ENCODE data around the gene STXBP2. TPM values are rescaled to one million over a fixed set of nuclear protein-coding genes. Genes with fewer than 3 reads are reported as not detected.
"Not testable (repeated sequence)": the region's sequence is repeated elsewhere in the genome, so short reads cannot be mapped to it uniquely, and the experiment has no call there.

Gene STXBP2
- total RNA-seq, 2 donors from 2014 or later, result 256 to 274 TPM

DNA sequence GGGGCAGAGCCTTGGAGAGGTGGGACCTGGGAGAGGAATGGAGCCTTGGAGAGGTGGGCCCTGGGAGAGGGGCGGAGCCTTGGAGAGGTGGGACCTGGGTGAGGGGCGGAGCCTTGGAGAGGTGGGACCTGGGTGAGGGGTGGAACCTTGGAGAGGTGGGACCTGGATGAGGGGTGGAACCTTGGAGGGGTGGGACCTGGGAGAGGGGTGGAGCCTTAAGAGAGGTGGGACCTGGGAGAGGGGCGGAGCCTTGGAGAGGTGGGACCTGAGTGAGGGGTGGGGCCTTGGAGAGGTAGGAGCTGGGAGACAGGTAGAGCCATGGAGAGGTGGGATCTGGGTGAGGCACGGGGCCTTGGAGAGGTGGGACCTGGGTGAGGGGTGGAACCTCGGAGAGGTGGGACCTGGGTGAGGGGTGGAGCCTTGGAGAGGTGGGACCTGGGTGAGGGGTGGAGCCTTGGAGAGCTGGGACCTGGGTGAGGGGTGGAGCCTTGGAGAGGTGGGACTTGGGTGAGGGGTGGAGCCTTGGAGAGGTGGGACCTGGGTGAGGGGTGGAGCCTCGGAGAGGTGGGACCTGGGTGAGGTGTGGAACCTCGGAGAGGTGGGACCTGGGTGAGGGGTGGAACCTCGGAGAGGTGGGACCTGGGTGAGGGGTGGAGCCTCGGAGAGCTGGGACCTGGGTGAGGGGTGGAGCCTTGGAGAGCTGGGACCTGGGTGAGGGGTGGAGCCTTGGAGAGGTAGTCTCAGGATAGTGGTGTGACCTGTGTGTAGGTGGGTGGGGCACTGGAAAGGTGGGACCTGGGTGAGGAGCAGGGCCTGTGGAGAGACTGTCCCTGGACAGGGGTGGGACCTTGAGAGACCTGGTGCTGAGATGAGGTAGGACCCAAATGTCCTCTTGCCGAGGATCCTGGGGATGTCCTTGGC, 7.0 kb downstream of the STXBP2 start:
- not testable (repeated sequence) for H3K9me3 ChIP-seq (ENCODE audit: control insufficient read depth, low read length, poor library complexity, severe bottlenecking); DNase-seq; H3K4me3 Mint-ChIP-seq; H3K27me3 Mint-ChIP-seq
- ATAC-seq, result peak; percentile 46
- peak overlapping the region; percentile 57 for H3K27ac Mint-ChIP-seq
- H3K4me1 Mint-ChIP-seq, result peaks cover 14% of the 10 kb centered on the region
- peaks cover 10% of the 10 kb centered on the region for H3K36me3 Mint-ChIP-seq (ENCODE audit: low read depth)

DNA sequence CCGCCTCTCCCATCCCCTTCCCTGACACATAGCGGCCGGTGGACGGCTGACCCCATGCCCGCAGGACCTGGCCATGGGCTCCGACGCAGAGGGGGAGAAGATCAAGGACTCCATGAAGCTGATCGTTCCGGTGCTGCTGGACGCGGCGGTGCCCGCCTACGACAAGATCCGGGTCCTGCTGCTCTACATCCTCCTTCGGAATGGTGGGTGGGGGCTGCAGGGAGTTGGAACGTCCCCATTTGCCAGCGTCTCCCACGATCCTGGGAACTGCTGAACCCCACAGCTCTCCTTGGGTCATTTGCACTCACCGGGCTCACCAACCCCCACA, 7.6 kb downstream of the STXBP2 start:
- H3K9me3 ChIP-seq (ENCODE audit: control insufficient read depth, low read length, poor library complexity, severe bottlenecking), result no peaks in the 10 kb centered on the region
- Mint-ChIP-seq H3K27ac (no peak overlapping the region), H3K27me3 (no peaks in the 10 kb centered on the region), H3K4me1 (peaks cover 14% of the 10 kb centered on the region), H3K36me3 (ENCODE audit: low read depth) (peaks cover 10% of the 10 kb centered on the region), H3K4me3 (no peak overlapping the region)
- no peak for ATAC-seq
- DNase-seq, result no peak

DNA sequence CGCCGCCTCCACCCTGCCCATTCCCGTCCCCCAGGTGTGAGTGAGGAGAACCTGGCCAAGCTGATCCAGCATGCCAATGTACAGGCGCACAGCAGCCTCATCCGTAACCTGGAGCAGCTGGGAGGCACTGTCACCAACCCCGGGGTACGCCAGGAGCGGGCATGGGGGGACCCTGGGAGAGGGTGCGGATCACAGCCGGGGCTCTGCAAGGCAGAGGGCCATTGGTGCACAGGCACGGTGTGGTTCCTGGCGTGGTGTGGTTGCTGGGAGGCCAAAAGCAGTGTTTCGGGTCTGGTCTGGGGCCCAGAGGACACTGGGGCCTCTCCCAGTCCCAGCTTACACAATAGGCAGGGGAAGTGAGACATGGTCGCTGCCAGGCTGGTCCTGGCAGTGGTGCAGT, 8.3 kb downstream of the STXBP2 start:
- H3K4me3 Mint-ChIP-seq, result no peak overlapping the region
- peaks cover 7% of the 10 kb centered on the region for H3K4me1 Mint-ChIP-seq
- no peaks in the 10 kb centered on the region for H3K27me3 Mint-ChIP-seq
- peaks cover 6% of the 10 kb centered on the region for H3K36me3 Mint-ChIP-seq (ENCODE audit: low read depth)
- no peak overlapping the region for H3K27ac Mint-ChIP-seq
- no peak for DNase-seq
- ATAC-seq, result no peak
- H3K9me3 ChIP-seq (ENCODE audit: control insufficient read depth, low read length, poor library complexity, severe bottlenecking), result no peaks in the 10 kb centered on the region

DNA sequence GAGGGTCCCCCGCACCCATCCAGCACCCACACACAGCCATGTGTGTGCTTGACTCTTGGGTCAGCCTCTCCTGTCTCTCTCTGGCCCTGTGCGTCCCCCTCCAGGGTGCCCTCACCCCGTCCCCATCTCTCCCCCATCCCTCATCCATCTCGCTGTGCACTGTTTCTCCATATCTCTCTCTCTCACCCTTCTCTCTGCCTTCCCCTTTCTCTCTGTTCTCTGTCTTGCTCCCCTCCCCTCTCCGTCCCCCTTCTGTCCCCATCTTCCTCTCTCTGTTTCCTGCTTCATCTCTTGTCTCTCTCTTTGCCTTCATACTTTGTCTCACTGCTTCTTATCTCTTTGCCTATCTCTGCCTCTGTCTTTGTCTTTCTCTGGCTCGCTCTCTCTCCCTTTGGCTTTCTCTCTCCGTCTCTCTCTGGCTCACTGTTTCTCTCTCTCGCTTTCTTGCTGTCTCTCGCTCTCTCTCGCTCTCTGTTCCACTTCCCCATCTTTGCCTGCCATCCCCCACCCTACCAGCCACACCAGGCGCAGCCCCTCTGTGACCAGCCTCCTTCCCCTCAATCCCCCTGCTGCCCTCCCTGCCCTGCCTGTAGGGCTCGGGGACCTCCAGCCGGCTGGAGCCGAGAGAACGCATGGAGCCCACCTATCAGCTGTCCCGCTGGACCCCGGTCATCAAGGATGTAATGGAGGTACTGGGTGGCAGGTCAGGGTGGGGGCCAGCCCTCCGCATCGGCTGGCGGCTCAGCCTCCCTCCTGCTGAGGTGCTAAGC, 8.9 kb downstream of the STXBP2 start:
- Mint-ChIP-seq H3K4me1 (peaks cover 7% of the 10 kb centered on the region), H3K27me3 (no peaks in the 10 kb centered on the region), H3K4me3 (no peak overlapping the region), H3K36me3 (ENCODE audit: low read depth) (peaks cover 4% of the 10 kb centered on the region), H3K27ac (no peak overlapping the region)
- no peaks in the 10 kb centered on the region for H3K9me3 ChIP-seq (ENCODE audit: control insufficient read depth, low read length, poor library complexity, severe bottlenecking)
- no peak for DNase-seq
- ATAC-seq, result no peak

DNA sequence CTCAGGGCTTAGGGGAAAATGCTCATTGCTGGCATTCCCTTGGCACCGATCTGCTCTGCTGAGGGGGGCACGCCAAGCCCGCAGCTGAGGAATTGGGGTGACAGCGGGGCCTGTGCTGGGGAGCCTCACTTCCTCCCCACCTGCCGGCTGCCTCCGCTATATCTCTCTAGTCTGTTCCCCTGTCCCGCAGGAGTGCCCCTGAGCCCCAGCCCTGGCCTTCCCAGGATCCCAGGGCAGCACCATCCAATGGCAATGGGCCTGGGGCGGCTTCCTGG, 9.5 kb downstream of the STXBP2 start:
- Mint-ChIP-seq H3K36me3 (ENCODE audit: low read depth) (peaks cover 4% of the 10 kb centered on the region), H3K4me3 (no peak overlapping the region), H3K27ac (no peak overlapping the region), H3K4me1 (peaks cover 7% of the 10 kb centered on the region), H3K27me3 (no peaks in the 10 kb centered on the region)
- ATAC-seq (no peak), DNase-seq (no peak)
- H3K9me3 ChIP-seq (ENCODE audit: control insufficient read depth, low read length, poor library complexity, severe bottlenecking), result no peaks in the 10 kb centered on the region

DNA sequence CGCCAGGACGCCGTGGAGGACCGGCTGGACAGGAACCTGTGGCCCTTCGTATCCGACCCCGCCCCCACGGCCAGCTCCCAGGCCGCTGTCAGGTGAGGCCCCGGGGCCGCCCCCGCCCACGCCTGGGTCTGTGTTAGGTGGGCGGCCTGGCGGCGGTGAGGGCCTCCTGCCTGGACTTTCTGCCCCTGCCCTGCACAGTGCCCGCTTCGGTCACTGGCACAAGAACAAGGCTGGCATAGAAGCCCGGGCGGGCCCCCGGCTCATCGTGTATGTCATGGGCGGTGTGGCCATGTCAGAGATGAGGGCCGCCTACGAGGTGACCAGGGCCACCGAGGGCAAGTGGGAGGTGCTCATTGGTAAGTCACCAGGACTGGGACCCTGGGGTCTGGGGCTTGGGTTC, 10.2 kb downstream of the STXBP2 start:
- no peak overlapping the region for H3K4me3 Mint-ChIP-seq
- peaks cover 7% of the 10 kb centered on the region for H3K4me1 Mint-ChIP-seq
- no peak for ATAC-seq
- peaks cover 4% of the 10 kb centered on the region for H3K36me3 Mint-ChIP-seq (ENCODE audit: low read depth)
- no peaks in the 10 kb centered on the region for H3K27me3 Mint-ChIP-seq
- no peak overlapping the region for H3K27ac Mint-ChIP-seq
- H3K9me3 ChIP-seq (ENCODE audit: control insufficient read depth, low read length, poor library complexity, severe bottlenecking), result no peaks in the 10 kb centered on the region
- no peak for DNase-seq

DNA sequence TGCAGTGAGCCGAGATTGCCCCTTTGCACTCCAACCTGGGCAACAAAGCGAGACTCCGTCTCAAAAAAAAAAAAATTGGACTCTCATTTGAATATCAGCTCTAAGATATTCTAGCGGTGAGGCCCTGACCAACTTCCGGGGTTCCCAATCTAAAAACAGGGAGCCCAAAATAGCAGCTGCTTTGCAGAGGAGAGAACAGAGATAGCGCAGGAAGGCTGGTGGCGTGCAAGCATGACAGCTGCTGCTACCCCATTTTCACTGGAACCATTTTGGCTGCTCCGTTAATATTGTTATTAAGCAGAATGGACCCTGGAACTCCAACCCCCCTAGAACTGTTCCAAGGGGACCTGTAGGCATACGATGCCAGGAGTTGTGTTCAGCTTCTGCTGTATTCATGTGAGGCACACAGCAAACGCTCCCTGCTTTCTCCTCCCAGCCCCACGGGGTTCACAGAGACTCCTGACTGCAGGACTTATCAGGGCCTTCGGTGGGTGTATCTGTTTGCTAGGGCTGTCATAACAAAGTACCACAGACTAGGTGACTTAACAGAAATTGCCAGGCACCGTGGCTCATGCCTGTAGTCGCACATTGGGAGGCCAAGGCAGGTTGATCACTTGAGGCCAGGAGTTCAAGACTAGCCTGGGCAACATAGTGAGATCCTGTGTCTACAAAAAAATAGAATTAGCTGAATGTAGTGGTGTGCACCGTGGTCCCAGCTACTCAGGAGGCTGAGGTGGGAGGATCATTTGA, 11.5 kb downstream of the STXBP2 start:
- H3K36me3 Mint-ChIP-seq (ENCODE audit: low read depth), result peaks cover 4% of the 10 kb centered on the region
- H3K4me1 Mint-ChIP-seq, result peaks cover 14% of the 10 kb centered on the region
- no peak overlapping the region for H3K4me3 Mint-ChIP-seq
- no peak for ATAC-seq
- H3K27me3 Mint-ChIP-seq, result no peaks in the 10 kb centered on the region
- H3K27ac Mint-ChIP-seq, result peak overlapping the region; percentile 59
- no peak for DNase-seq
- no peaks in the 10 kb centered on the region for H3K9me3 ChIP-seq (ENCODE audit: control insufficient read depth, low read length, poor library complexity, severe bottlenecking)

DNA sequence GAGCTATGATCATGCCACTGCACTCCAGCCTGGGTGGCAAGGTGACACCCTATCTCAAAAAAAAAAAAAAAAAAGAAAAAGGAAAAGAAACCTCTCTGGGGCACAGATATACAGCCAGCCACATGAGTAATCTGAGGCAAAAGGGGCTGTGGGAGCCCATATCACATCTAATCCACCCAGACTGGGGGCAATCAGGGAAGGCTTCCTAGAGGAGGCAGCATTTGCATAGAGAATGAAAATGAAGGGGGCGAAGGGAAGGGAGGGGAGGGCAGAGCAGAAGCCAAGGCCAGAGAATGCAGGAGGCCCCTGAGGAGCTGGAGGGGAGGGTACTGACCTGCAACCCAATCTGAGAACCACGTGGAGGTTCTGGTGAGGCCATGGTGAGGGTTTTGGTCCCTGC, 13.2 kb downstream of the STXBP2 start:
- Mint-ChIP-seq H3K27ac (no peak overlapping the region), H3K27me3 (no peaks in the 10 kb centered on the region), H3K36me3 (ENCODE audit: low read depth) (peaks cover 4% of the 10 kb centered on the region), H3K4me3 (peak overlapping the region; percentile 19), H3K4me1 (peaks cover 14% of the 10 kb centered on the region)
- no peaks in the 10 kb centered on the region for H3K9me3 ChIP-seq (ENCODE audit: control insufficient read depth, low read length, poor library complexity, severe bottlenecking)
- DNase-seq (no peak), ATAC-seq (no peak)

DNA sequence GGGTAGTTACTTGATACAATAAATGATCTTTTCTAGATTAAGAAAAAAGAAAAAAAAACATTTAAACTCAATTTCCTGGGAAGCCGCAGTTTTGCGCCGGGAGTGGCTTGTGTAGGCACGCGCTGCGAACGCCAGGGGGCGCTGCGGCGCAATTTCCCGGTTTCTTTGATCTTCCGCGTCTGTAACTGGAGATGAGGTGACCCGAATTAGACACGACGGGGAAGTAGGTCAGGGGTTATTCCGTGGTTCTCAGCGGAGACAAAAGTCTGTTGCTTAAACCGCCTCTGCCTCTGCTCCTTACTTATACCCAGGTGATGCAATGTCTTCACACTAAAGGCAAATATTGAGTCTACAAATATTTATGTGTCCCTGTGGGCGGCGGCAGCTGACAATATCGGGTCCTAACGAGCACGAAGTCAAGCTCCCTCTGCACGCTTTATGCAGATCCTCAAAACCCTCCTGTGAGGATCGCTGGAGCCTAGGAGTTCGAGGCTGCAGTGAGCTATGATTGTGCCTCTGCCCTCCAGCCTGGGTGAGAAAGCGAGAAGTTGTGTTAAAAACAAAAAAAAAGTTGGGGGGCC, 15.2 kb downstream of the STXBP2 start:
- no peaks in the 10 kb centered on the region for H3K9me3 ChIP-seq (ENCODE audit: control insufficient read depth, low read length, poor library complexity, severe bottlenecking)
- peak; percentile 99 for ATAC-seq
- DNase-seq, result peak; percentile 84 to 92 (median 85)
- Mint-ChIP-seq H3K4me1 (peaks cover 12% of the 10 kb centered on the region), H3K27me3 (no peaks in the 10 kb centered on the region), H3K36me3 (ENCODE audit: low read depth) (no peaks in the 10 kb centered on the region), H3K27ac (peak overlapping the region; percentile 96), H3K4me3 (peak overlapping the region; percentile 83)

DNA sequence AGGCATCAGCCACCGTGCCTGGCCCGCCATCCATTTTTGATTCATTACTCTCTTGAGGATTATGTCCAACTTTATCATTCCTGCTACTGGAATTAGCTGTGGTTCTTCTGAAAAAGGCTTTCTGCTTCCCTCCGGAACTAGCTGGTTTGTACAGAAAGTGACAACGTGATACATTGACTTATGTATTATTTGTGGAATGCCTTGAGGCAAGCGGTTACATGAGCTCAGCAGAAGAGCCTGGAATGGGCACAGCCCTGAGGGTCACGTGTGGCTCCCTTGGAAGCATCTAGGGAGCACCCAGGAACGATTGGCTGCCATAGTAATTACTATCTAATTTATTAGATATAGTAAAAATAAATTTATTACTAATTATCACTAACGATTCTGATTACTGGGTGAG, 17.5 kb downstream of the STXBP2 start:
- H3K4me3 Mint-ChIP-seq, result no peak overlapping the region
- DNase-seq (no peak), ATAC-seq (no peak)
- no peaks in the 10 kb centered on the region for H3K27me3 Mint-ChIP-seq
- peak overlapping the region; percentile 79 for H3K27ac Mint-ChIP-seq
- peaks cover 20% of the 10 kb centered on the region for H3K4me1 Mint-ChIP-seq
- no peaks in the 10 kb centered on the region for H3K36me3 Mint-ChIP-seq (ENCODE audit: low read depth)
- no peaks in the 10 kb centered on the region for H3K9me3 ChIP-seq (ENCODE audit: control insufficient read depth, low read length, poor library complexity, severe bottlenecking)

DNA sequence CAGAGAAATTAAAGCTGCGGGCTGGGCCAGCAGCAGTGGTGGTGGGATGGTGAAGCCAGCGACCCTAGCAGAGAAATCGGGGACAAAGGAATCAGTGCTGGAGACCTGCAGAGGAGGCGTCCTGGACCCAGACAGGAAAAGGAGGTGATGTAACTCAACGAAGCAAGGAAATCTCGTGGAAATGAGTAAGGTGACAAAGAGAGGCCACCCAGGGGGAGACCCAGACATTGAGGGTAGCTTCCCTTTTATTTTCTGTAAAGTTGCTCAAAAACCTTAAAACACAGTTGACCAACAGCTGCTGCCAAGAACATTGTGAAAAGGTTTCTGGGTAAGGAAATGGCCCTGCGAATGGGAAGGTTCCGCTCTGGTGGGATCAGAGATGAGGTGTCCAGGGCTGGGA, 18.7 kb downstream of the STXBP2 start:
- Mint-ChIP-seq H3K4me1 (peaks cover 20% of the 10 kb centered on the region), H3K4me3 (no peak overlapping the region), H3K27me3 (no peaks in the 10 kb centered on the region), H3K27ac (peak overlapping the region; percentile 79), H3K36me3 (ENCODE audit: low read depth) (no peaks in the 10 kb centered on the region)
- ATAC-seq (no peak), DNase-seq (no peak)
- H3K9me3 ChIP-seq (ENCODE audit: control insufficient read depth, low read length, poor library complexity, severe bottlenecking), result no peaks in the 10 kb centered on the region

DNA sequence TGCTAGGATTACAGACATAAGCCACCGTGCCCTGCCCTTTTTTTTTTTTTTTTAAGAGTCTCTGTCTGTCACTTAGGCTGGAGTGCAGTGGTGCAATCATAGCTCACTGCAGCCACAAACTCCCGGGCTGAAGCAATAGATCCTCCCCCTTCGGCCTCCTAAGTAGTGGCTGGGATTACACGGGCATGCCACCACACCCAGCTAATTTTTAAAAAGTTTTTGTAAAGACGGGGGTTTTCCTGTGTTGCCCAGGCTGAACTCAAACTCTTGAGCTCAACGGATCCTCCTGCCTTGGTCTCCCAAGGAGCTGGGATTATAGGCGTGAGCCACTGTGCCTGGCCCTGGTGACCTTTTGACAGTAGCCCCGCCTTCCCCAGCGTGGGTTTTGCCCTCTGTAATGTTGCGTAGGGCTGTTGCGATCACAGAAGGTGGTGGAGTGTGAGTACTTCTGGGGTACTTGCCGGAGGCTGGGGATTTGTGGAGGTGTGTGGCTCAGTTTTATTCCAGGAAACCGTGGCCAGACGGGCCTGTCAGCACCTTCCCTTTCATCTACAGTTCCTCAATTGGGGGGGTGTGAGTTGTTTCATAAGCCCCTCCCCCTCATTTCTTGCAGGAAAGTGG, 20.3 kb downstream of the STXBP2 start:
- peak overlapping the region; percentile 43 for H3K4me3 Mint-ChIP-seq
- peaks cover 19% of the 10 kb centered on the region for H3K4me1 Mint-ChIP-seq
- ATAC-seq, result peak; percentile 42
- H3K27ac Mint-ChIP-seq, result peak overlapping the region; percentile 88
- no peaks in the 10 kb centered on the region for H3K9me3 ChIP-seq (ENCODE audit: control insufficient read depth, low read length, poor library complexity, severe bottlenecking)
- H3K36me3 Mint-ChIP-seq (ENCODE audit: low read depth), result no peaks in the 10 kb centered on the region
- H3K27me3 Mint-ChIP-seq, result no peaks in the 10 kb centered on the region
- DNase-seq, result no peak
